B cell (primary cell): ENCODE measurements around the gene NBPF11.

Source experiments
- CTCF ChIP-seq: fragments of 200-600 bp; IDR thresholded peaks from one replicate; pipeline ENCODE4 v1.8.0; 2022; ENCODE audit warnings: antibody characterized with exemption, mild to moderate bottlenecking
- EZH2 ChIP-seq: IDR thresholded peaks from 2 replicates; pipeline ENCODE4 v1.6.1; 2012; ENCODE audit warnings: borderline replicate concordance, low read depth, mild to moderate bottlenecking, moderate library complexity, low read length; ENCODE audit not compliant: insufficient read depth, poor library complexity, severe bottlenecking

- TF ChIP-seq CTCF (no peak), EZH2 (no peak)
Measured at GRCh38 chr1:148161053-148161901, 9.2 kb upstream of the NBPF11 start.
